ENCODE data around the gene SNX25. TPM values are rescaled to one million over a fixed set of nuclear protein-coding genes. Genes with fewer than 3 reads are reported as not detected.

The SNX25 gene
- polyA plus RNA-seq, 1 experiment, result 11.7 TPM

DNA sequence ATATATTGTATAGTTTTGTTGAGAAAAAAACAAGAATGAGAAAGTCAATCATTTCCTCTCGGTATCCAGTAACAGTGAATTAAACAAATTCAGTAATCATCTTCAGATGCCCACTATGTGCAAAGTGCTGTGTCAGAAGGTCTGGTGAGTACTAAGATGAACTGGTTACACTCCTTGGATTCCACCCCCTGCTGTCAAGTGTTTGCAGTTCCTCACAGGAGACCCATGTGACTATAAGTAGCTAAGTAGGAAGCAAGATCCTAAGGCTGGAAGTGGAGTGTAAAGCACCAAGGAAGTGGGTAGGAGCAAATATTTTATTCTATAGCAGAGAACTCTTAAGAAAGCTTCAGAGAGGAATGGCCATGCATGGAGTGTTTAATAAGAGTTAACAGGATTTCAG lies 73.6 kb downstream of the SNX25 start:
- ChIA-PET POLR2A (no interaction called here), CTCF (interaction anchor here (1.3 kb wide), 1 partner anchor 14 kb away, joined by 3 read pairs; no protein-coding TSS in a partner anchor)
- no peak for DNase-seq (ENCODE audit: low read depth)

DNA sequence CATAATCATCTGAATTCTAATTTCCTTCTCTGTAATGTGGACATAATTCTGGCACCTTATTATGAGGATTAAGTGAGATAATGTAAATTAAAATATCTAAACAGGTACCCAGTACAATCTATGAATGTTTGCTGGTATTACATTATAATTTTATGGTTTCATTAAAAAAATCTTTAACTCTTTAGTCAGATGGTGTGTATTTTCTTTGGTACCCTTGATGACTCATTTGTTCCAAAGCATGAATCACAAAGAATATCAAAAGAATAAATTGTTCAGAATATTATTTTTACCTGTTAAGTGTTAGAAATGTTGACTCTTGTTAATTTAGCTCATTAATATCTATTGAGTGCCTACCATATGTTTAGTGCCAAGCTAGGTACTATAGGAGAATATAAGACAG lies 74.3 kb downstream of the SNX25 start:
- H3K27me3 ChIP-seq (ENCODE audit: control insufficient read depth, insufficient read depth, low read length), result no peaks in the 10 kb centered on the region
- no peak for DNase-seq (ENCODE audit: low read depth)
- no peak overlapping the region for H3K4me3 ChIP-seq (ENCODE audit: low read depth, low read length)
- ChIA-PET CTCF (interaction anchor here (1.3 kb wide), 1 partner anchor 14 kb away, joined by 3 read pairs; no protein-coding TSS in a partner anchor), POLR2A (no interaction called here)
- TF ChIP-seq, protein P1, sequence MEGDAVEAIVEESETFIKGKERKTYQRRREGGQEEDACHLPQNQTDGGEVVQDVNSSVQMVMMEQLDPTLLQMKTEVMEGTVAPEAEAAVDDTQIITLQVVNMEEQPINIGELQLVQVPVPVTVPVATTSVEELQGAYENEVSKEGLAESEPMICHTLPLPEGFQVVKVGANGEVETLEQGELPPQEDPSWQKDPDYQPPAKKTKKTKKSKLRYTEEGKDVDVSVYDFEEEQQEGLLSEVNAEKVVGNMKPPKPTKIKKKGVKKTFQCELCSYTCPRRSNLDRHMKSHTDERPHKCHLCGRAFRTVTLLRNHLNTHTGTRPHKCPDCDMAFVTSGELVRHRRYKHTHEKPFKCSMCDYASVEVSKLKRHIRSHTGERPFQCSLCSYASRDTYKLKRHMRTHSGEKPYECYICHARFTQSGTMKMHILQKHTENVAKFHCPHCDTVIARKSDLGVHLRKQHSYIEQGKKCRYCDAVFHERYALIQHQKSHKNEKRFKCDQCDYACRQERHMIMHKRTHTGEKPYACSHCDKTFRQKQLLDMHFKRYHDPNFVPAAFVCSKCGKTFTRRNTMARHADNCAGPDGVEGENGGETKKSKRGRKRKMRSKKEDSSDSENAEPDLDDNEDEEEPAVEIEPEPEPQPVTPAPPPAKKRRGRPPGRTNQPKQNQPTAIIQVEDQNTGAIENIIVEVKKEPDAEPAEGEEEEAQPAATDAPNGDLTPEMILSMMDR (IDR thresholded peaks at IDR 0.05; ENCODE audit: insufficient read depth, low read depth, low read length), result no peak
- no peaks in the 10 kb centered on the region for H3K36me3 ChIP-seq (ENCODE audit: control insufficient read depth, insufficient read depth, low read length)

More for the DNA sequence above, 73.6 kb downstream of the SNX25 start:
- Histone ChIP-seq H3K27me3 (ENCODE audit: control insufficient read depth, insufficient read depth, low read length) (no peaks in the 10 kb centered on the region), H3K36me3 (ENCODE audit: control insufficient read depth, insufficient read depth, low read length) (no peaks in the 10 kb centered on the region), H3K4me3 (ENCODE audit: low read depth, low read length) (no peak overlapping the region)
- TF ChIP-seq, protein P1 (IDR thresholded peaks at IDR 0.05; ENCODE audit: insufficient read depth, low read depth, low read length), result no peak

DNA sequence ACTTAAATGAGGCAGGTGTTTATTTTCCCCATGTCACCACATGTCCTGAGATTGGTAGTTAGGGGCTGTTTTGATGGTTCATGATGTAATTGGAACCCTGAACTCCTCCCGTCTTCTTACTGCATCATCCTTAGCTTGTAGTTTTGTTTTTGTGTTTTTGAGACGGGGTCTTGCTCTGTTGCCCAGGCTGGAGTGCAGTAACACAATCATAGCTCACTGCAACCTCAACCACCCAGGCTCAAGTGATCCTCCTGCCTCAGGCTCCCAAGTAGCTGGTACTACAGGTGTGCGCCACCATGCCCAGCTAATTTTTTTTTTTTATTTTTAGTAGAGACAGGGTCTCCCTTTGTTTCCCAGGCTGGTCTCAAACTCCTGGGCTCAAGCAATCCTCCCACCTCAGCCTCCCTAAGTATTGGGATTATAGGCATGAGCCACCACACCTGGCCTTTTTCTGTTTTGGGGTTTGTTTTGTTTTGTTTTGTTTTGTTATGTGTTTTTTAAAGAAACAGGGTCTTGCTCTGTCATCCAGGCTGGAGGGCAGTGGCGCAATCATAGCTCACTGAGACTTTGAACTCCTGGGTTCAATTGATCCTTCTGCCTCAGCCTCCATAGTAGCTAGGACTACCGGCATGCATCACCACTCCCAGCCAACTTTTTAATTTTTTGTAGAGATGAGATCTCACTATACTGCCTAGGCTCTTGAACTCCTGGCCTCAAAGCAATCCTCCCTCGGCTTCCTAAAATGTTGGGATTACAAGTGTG lies 76.4 kb downstream of the SNX25 start:
- TF ChIP-seq, protein P1 (IDR thresholded peaks at IDR 0.05; ENCODE audit: insufficient read depth, low read depth, low read length), result no peak
- Histone ChIP-seq H3K27me3 (ENCODE audit: control insufficient read depth, insufficient read depth, low read length) (no peaks in the 10 kb centered on the region), H3K36me3 (ENCODE audit: control insufficient read depth, insufficient read depth, low read length) (peaks cover 4% of the 10 kb centered on the region; the same call in 1 of the 2 replicates), H3K4me3 (ENCODE audit: low read depth, low read length) (no peak overlapping the region)
- POLR2A ChIA-PET, result no interaction called here
- DNase-seq (ENCODE audit: low read depth), result no peak
- CTCF ChIA-PET, result interaction anchor here (0.6 to 1.4 kb wide), 5 partner anchors 11 to 102 kb away, joined by 3 to 5 read pairs (median 3); no protein-coding TSS in a partner anchor

DNA sequence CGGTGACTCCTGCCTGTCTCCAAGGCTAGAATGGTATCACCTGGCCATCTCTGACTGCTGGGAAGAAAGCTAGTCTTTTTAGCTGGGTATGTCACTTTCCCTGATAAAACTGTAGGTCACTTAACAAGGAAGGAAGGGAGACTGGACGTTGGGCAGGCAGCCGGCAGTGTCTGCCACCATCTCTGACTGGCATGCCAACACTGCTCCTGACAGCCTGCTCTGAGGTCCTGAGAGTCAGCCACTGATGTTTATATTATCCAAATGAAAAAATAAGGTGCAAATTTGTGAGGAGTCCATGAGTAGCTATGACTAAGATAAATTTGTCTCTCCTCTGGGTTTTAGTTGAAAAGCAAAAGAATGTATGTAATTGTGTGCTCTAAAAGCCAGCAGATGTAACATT lies 77.2 kb downstream of the SNX25 start:
- DNase-seq (ENCODE audit: low read depth), result no peak
- TF ChIP-seq, protein P1 (IDR thresholded peaks at IDR 0.05; ENCODE audit: insufficient read depth, low read depth, low read length), result no peak
- POLR2A ChIA-PET, result no interaction called here
- Histone ChIP-seq H3K27me3 (ENCODE audit: control insufficient read depth, insufficient read depth, low read length) (no peaks in the 10 kb centered on the region), H3K36me3 (ENCODE audit: control insufficient read depth, insufficient read depth, low read length) (peaks cover 4% of the 10 kb centered on the region; the same call in 1 of the 2 replicates), H3K4me3 (ENCODE audit: low read depth, low read length) (no peak overlapping the region)
- CTCF ChIA-PET, result interaction anchor here (0.6 kb wide), 1 partner anchor 103 kb away, joined by 3 read pairs; no protein-coding TSS in a partner anchor

DNA sequence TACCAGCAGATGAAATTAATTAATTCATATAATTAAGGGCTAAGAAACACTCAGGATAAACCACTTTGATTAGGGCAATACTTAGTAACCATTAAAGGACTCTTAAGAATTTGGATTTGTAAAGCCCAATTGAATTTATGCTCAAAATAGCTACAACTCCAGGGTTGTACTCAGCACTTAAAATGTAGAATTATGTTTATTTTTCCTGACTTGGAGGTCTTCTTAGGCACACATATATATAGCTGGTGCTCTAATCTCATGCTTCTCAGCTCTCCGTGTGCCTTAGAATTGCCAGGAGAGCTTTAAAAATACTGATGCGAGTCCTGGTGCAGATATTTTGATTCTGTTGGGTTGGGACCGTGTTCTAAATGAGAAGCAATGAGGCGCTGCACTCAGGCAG lies 77.6 kb downstream of the SNX25 start:
- CTCF ChIA-PET, result interaction anchor here (1.2 kb wide), 1 partner anchor 17 kb away, joined by 3 read pairs; no protein-coding TSS in a partner anchor
- POLR2A ChIA-PET, result no interaction called here
- H3K27me3 ChIP-seq (ENCODE audit: control insufficient read depth, insufficient read depth, low read length), result no peaks in the 10 kb centered on the region
- DNase-seq (ENCODE audit: low read depth), result no peak
- peaks cover 4% of the 10 kb centered on the region; the same call in 1 of the 2 replicates for H3K36me3 ChIP-seq (ENCODE audit: control insufficient read depth, insufficient read depth, low read length)
- TF ChIP-seq, protein P1 (IDR thresholded peaks at IDR 0.05; ENCODE audit: insufficient read depth, low read depth, low read length), result no peak
- H3K4me3 ChIP-seq (ENCODE audit: low read depth, low read length), result no peak overlapping the region

Measured in BJ (cell line).